PC-3 (cell line): ENCODE data around the gene SETD1B. TPM values are rescaled to one million over a fixed set of nuclear protein-coding genes. Genes with fewer than 3 reads are reported as not detected.

ENCODE experiments used
- ATAC-seq: fragments of 200-7000 bp; cut with Tn5 transposase; 2 replicates; pipeline ENCODE4 v1.9.1; 2020; ENCODE audit warnings: mild to moderate bottlenecking, moderate library complexity
- BruUV-seq: library from RNA; stranded (reverse); fragments of 400-500 nt; replicated peaks from 2 replicates; lab custom pipeline; 2021; lab: Mats Ljungman, UMichigan
- CTCF ChIA-PET: fragments of 300-600 bp; sonication (Branson Sonifier 250); formaldehyde crosslinking; loops from one replicate; lab custom pipeline; 2022; ENCODE audit warnings: antibody characterized with exemption; lab: Charles Lee
- POLR2A ChIA-PET: fragments of 300-600 bp; sonication (Branson Sonifier 250); formaldehyde crosslinking; loops from one replicate; lab custom pipeline; 2022; ENCODE audit warnings: antibody characterized with exemption; ENCODE audit not compliant: unreplicated experiment; lab: Charles Lee
- DNase-seq: peaks from one replicate; pipeline ENCODE4 v3.0.0-alpha.2; 2015
- H2AFZ ChIP-seq: fragments of 300-600 bp; sonication (generic); 2 replicates; pipeline ENCODE4 v1.6.0; 2016; ENCODE audit warnings: antibody characterized with exemption, low read length
- H3F3A ChIP-seq: fragments of 300-600 bp; sonication (generic); one replicate; pipeline ENCODE4 v1.6.0; 2017; ENCODE audit warnings: antibody characterized with exemption, low read length, control low read depth, mild to moderate bottlenecking; ENCODE audit not compliant: unreplicated experiment
- H3K27ac ChIP-seq: fragments of 300-600 bp; sonication (generic); 2 replicates; pipeline ENCODE4 v1.5.1; 2016; ENCODE audit warnings: mild to moderate bottlenecking, low read length
- H3K27me3 ChIP-seq: fragments of 300-600 bp; sonication (generic); 2 replicates; pipeline ENCODE4 v1.6.1; 2016; ENCODE audit warnings: low read length, mixed read lengths
- H3K36me3 ChIP-seq: fragments of 300-600 bp; sonication (generic); 2 replicates; pipeline ENCODE4 v1.6.1; 2016; ENCODE audit warnings: low read depth, mixed run types, low read length, mixed read lengths
- H3K4me1 ChIP-seq: fragments of 300-600 bp; sonication (generic); 2 replicates; pipeline ENCODE4 v1.5.1; 2016; ENCODE audit warnings: low read length; ENCODE audit not compliant: insufficient read depth
- H3K4me2 ChIP-seq: fragments of 300-600 bp; sonication (generic); 2 replicates; pipeline ENCODE4 v1.6.0; 2016; ENCODE audit warnings: low read length
- H3K4me3 ChIP-seq: fragments of 300-600 bp; sonication (generic); 2 replicates; pipeline ENCODE4 v1.5.1; 2016; ENCODE audit warnings: mild to moderate bottlenecking, low read length, mixed read lengths
- H3K79me2 ChIP-seq: fragments of 300-600 bp; sonication (generic); 2 replicates; pipeline ENCODE4 v1.6.1; 2017; ENCODE audit warnings: low read length, mixed read lengths
- H3K9ac ChIP-seq: fragments of 300-600 bp; sonication (generic); 2 replicates; pipeline ENCODE4 v1.6.0; 2016; ENCODE audit warnings: mild to moderate bottlenecking, low read length
- H3K9me2 ChIP-seq: fragments of 300-600 bp; sonication (generic); replicated peaks from 2 replicates; pipeline ENCODE4 v1.6.1; 2016; ENCODE audit warnings: mixed run types, low read length, mixed read lengths
- H3K9me3 ChIP-seq: fragments of 300-600 bp; sonication (generic); 2 replicates; pipeline ENCODE4 v1.6.1; 2016; ENCODE audit warnings: low read length, mixed read lengths
- H4K20me1 ChIP-seq: fragments of 300-600 bp; sonication (generic); 2 replicates; pipeline ENCODE4 v1.6.1; 2016; ENCODE audit warnings: low read length, mixed read lengths
- EZH2 ChIP-seq: fragments of 300-600 bp; sonication (generic); IDR thresholded peaks from one replicate; pipeline ENCODE4 v1.6.1; 2017; ENCODE audit warnings: antibody characterized with exemption, mild to moderate bottlenecking, low read length; ENCODE audit not compliant: unreplicated experiment
- EZH2phosphoT487 ChIP-seq: fragments of 300-600 bp; sonication (generic); IDR thresholded peaks from 2 replicates; pipeline ENCODE4 v1.6.1; 2018; ENCODE audit warnings: mild to moderate bottlenecking, antibody characterized with exemption, low read length, borderline replicate concordance
- intact Hi-C: fragments of 100-400 bp; cut with micrococcal nuclease; formaldehyde crosslinking; loops from 2 replicates; pipeline ENCODE4 v1.9.0; 2023
- total RNA-seq: library from RNA; depleted of rRNA; stranded (reverse); fragments of >200 nt; gene quantifications from 2 replicates; pipeline ENCODE4 v1.2.3, GENCODE V29; 2014
- TF ChIP-seq, protein P1 (sequence below): fragments of 300-600 bp; sonication (generic); conservative IDR thresholded peaks from 2 replicates; pipeline ENCODE4 v1.5.1; 2017; ENCODE audit warnings: antibody characterized with exemption, low read depth, mild to moderate bottlenecking, low read length

SETD1B gene
- total RNA-seq, 1 experiment from 2014 or later, result 7.5 TPM

DNA sequence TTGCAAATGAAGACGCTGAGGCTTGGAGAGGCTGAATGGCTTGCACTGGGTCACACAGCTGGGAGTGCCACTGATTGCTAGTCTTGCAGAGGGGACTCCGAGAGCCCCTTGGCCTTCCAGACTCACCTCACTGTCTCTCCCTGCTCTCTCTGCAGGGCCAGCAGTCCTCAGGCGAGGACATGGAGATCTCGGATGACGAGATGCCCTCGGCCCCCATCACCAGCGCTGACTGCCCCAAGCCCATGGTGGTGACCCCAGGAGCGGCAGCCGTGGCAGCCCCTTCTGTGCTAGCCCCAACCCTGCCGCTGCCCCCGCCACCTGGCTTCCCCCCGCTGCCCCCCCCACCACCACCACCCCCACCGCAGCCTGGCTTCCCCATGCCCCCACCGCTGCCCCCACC lies 10.1 kb downstream of the SETD1B start:
- BruUV-seq, result no TSS peak
- Histone ChIP-seq H3K9me2 (no peaks in the 10 kb centered on the region), H4K20me1 (peaks cover 21% of the 10 kb centered on the region), H3K36me3 (peaks cover 48% of the 10 kb centered on the region), H3K27me3 (no peaks in the 10 kb centered on the region), H3K79me2 (peaks cover 61% of the 10 kb centered on the region), H3K4me3 (no peak overlapping the region), H3K4me2 (peak overlapping the region; percentile 81; the same call in 1 of the 2 replicates), H3K4me1 (peaks cover 28% of the 10 kb centered on the region), H2AFZ (no peak overlapping the region), H3K27ac (no peak overlapping the region), H3K9me3 (no peaks in the 10 kb centered on the region), H3K9ac (no peak overlapping the region), H3F3A (no peaks in the 10 kb centered on the region)
- ATAC-seq, result no peak
- ChIA-PET POLR2A (no interaction called here), CTCF (no interaction called here)
- DNase-seq, result no peak
- intact Hi-C loops, result loop anchor here (2.0 kb wide), 1 partner anchor 75 kb away; the partner anchor contains the start of gene PSMD9
- no peak for TF ChIP-seq EZH2

GRCh38 chr12:121814429-121815119 lies 10.8 kb downstream of the SETD1B start:
- no peak overlapping the region for H3K9ac ChIP-seq
- POLR2A ChIA-PET, result no interaction called here
- no peak overlapping the region for H3K27ac ChIP-seq
- BruUV-seq, result no TSS peak
- H3K79me2 ChIP-seq, result peaks cover 55% of the 10 kb centered on the region
- H3K4me1 ChIP-seq, result peaks cover 28% of the 10 kb centered on the region
- no peaks in the 10 kb centered on the region for H3K9me3 ChIP-seq
- H3K36me3 ChIP-seq, result peaks cover 48% of the 10 kb centered on the region
- no peak for ATAC-seq
- no peak overlapping the region for H3K4me2 ChIP-seq
- H3F3A ChIP-seq, result no peaks in the 10 kb centered on the region
- intact Hi-C loops, result no loop called here
- H2AFZ ChIP-seq, result no peak overlapping the region
- no peaks in the 10 kb centered on the region for H3K27me3 ChIP-seq
- CTCF ChIA-PET, result interaction anchor here (0.6 kb wide), 1 partner anchor 135 kb away, joined by 3 read pairs; no protein-coding TSS in a partner anchor
- H4K20me1 ChIP-seq, result peaks cover 21% of the 10 kb centered on the region
- no peak for DNase-seq
- no peaks in the 10 kb centered on the region for H3K9me2 ChIP-seq
- H3K4me3 ChIP-seq, result no peak overlapping the region
- TF ChIP-seq, protein P1, sequence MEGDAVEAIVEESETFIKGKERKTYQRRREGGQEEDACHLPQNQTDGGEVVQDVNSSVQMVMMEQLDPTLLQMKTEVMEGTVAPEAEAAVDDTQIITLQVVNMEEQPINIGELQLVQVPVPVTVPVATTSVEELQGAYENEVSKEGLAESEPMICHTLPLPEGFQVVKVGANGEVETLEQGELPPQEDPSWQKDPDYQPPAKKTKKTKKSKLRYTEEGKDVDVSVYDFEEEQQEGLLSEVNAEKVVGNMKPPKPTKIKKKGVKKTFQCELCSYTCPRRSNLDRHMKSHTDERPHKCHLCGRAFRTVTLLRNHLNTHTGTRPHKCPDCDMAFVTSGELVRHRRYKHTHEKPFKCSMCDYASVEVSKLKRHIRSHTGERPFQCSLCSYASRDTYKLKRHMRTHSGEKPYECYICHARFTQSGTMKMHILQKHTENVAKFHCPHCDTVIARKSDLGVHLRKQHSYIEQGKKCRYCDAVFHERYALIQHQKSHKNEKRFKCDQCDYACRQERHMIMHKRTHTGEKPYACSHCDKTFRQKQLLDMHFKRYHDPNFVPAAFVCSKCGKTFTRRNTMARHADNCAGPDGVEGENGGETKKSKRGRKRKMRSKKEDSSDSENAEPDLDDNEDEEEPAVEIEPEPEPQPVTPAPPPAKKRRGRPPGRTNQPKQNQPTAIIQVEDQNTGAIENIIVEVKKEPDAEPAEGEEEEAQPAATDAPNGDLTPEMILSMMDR, result no peak
- TF ChIP-seq EZH2 (no peak), EZH2phosphoT487 (no peak)

- Histone ChIP-seq H3K36me3 (peaks cover 54% of the 10 kb centered on the region), H3K27me3 (no peaks in the 10 kb centered on the region), H3K4me1 (peaks cover 28% of the 10 kb centered on the region), H3K9me3 (no peaks in the 10 kb centered on the region), H3K27ac (no peak overlapping the region), H3K4me2 (no peak overlapping the region), H3F3A (no peaks in the 10 kb centered on the region), H2AFZ (no peak overlapping the region), H3K9ac (no peak overlapping the region), H4K20me1 (peaks cover 21% of the 10 kb centered on the region), H3K9me2 (no peaks in the 10 kb centered on the region), H3K79me2 (peaks cover 48% of the 10 kb centered on the region), H3K4me3 (no peak overlapping the region)
- no TSS peak for BruUV-seq
- POLR2A ChIA-PET, result no interaction called here
- DNase-seq (no peak), ATAC-seq (no peak)
- CTCF ChIA-PET, result interaction anchor here (0.5 to 0.6 kb wide), 2 partner anchors 42 to 134 kb away, joined by 3 to 6 read pairs; no protein-coding TSS in a partner anchor
- TF ChIP-seq EZH2phosphoT487 (no peak), EZH2 (no peak)
- TF ChIP-seq, protein P1, result no peak
- intact Hi-C loops, result no loop called here
Observed at GRCh38 chr12:121815263-121815662, 11.5 kb downstream of the SETD1B start.
